Neuronal stem cell (in vitro differentiated cells): Measurements from ENCODE around the gene LDB2.

Experiments
- DNase-seq: peaks from one replicate; pipeline ENCODE4 v3.0.0-alpha.2; 2013; ENCODE audit warnings: low spot score
- H2AFZ ChIP-seq: one replicate; pipeline ENCODE4 v1.6.1; 2013; ENCODE audit warnings: mild to moderate bottlenecking, low read length, inconsistent platforms
- H2AK5ac ChIP-seq: 2 replicates; pipeline ENCODE4 v1.6.1; 2013; ENCODE audit warnings: low read depth, mild to moderate bottlenecking, inconsistent platforms, low read length, moderate library complexity, mixed read lengths
- H2BK120ac ChIP-seq: 2 replicates; pipeline ENCODE4 v1.6.1; 2013; ENCODE audit warnings: low read depth, mild to moderate bottlenecking, inconsistent platforms, low read length, moderate library complexity, mixed read lengths
- H2BK12ac ChIP-seq: one replicate; pipeline ENCODE4 v1.6.1; 2013; ENCODE audit warnings: low read length, inconsistent platforms
- H2BK15ac ChIP-seq: 2 replicates; pipeline ENCODE4 v1.6.1; 2013; ENCODE audit warnings: mild to moderate bottlenecking, low read length, inconsistent platforms, mixed read lengths
- H2BK5ac ChIP-seq: one replicate; pipeline ENCODE4 v1.6.1; 2013; ENCODE audit warnings: inconsistent platforms, mild to moderate bottlenecking, low read length, moderate library complexity
- H3K14ac ChIP-seq: one replicate; pipeline ENCODE4 v1.6.1; 2013; ENCODE audit warnings: low read length, inconsistent platforms
- H3K18ac ChIP-seq: 2 replicates; pipeline ENCODE4 v1.6.1; 2013; ENCODE audit warnings: low read length, inconsistent platforms
- H3K23ac ChIP-seq: 2 replicates; pipeline ENCODE4 v1.6.1; 2013; ENCODE audit warnings: low read depth, mild to moderate bottlenecking, mixed read lengths, low read length, inconsistent platforms; ENCODE audit not compliant: poor library complexity
- H3K27ac ChIP-seq: replicated peaks from 3 replicates; pipeline ENCODE4 v1.5.1; 2013; ENCODE audit warnings: low read length, inconsistent platforms
- H3K27me3 ChIP-seq, 3 experiments: 2 replicates each; pipeline ENCODE4 v1.6.1; 2013; ENCODE audit warnings: low read length in 3 of 3, mild to moderate bottlenecking in 2 of 3, inconsistent platforms in 1 of 3, low read depth in 1 of 3, mixed read lengths in 1 of 3, moderate library complexity in 1 of 3; ENCODE audit not compliant: control insufficient read depth in 3 of 3, insufficient read depth in 3 of 3
- H3K36me3 ChIP-seq, 2 donors: replicated peaks in 1 of 2; 2 replicates each; pipeline ENCODE4 v1.6.1; 2013; ENCODE audit warnings: low read length in 2 of 2; ENCODE audit not compliant: control insufficient read depth in 2 of 2, insufficient read depth in 2 of 2
- H3K4ac ChIP-seq: 2 replicates; pipeline ENCODE4 v1.6.1; 2013; ENCODE audit warnings: inconsistent platforms, mild to moderate bottlenecking, low read length, moderate library complexity
- H3K4me1 ChIP-seq, 2 donors: 1 replicate in 1 of 2; 2 replicates in 1 of 2; pipeline ENCODE4 v1.6.1; 2013; ENCODE audit warnings: low read length in 2 of 2, low read depth in 1 of 2; ENCODE audit not compliant: control insufficient read depth in 2 of 2, insufficient read depth in 1 of 2
- H3K4me2 ChIP-seq: one replicate; pipeline ENCODE4 v1.6.1; 2013; ENCODE audit warnings: mild to moderate bottlenecking, low read length, inconsistent platforms; ENCODE audit not compliant: insufficient read depth, poor library complexity, severe bottlenecking
- H3K4me3 ChIP-seq, 2 donors: 2 replicates each; pipeline ENCODE4 v1.5.1; 2013; ENCODE audit warnings: low read length in 2 of 2, mild to moderate bottlenecking in 2 of 2, inconsistent platforms in 1 of 2, moderate library complexity in 1 of 2
- H3K79me1 ChIP-seq: one replicate; pipeline ENCODE4 v1.6.1; 2013; ENCODE audit warnings: low read depth, mild to moderate bottlenecking, inconsistent platforms, low read length, moderate library complexity
- H3K9ac ChIP-seq: one replicate; pipeline ENCODE4 v1.6.1; 2013; ENCODE audit warnings: mild to moderate bottlenecking, low read depth, low read length, inconsistent platforms; ENCODE audit not compliant: poor library complexity
- H3K9me3 ChIP-seq, 2 donors: replicated peaks in 1 of 2; 2 replicates each; pipeline versions ENCODE3 to v1.6.1; 2013; ENCODE audit warnings: low read length in 2 of 2, mild to moderate bottlenecking in 2 of 2, inconsistent platforms in 1 of 2, low read depth in 1 of 2, mixed read lengths in 1 of 2, moderate library complexity in 1 of 2; ENCODE audit not compliant: control insufficient read depth in 2 of 2, insufficient read depth in 1 of 2
- H4K8ac ChIP-seq: one replicate; pipeline ENCODE4 v1.6.1; 2013; ENCODE audit warnings: low read depth, mild to moderate bottlenecking, inconsistent platforms, low read length, moderate library complexity
- H4K91ac ChIP-seq: one replicate; pipeline ENCODE4 v1.6.1; 2013; ENCODE audit warnings: low read length, low read depth, mild to moderate bottlenecking, inconsistent platforms; ENCODE audit not compliant: poor library complexity
- WGBS, 2 donors: extraction: QIAGEN DNeasy Blood & Tissue Kit; methylation state at CpG; one replicate each; pipeline ENCODE4 v1.1.7; 2013; ENCODE audit warnings: missing lambda C conversion rate in 2 of 2, mixed read lengths in 1 of 2; ENCODE audit not compliant: insufficient read length in 2 of 2, insufficient replicate concordance in 1 of 2; ENCODE audit errors: extremely low coverage in 2 of 2; 5-methylcytosine and 5-hydroxymethylcytosine counted together

LDB2 gene

DNA sequence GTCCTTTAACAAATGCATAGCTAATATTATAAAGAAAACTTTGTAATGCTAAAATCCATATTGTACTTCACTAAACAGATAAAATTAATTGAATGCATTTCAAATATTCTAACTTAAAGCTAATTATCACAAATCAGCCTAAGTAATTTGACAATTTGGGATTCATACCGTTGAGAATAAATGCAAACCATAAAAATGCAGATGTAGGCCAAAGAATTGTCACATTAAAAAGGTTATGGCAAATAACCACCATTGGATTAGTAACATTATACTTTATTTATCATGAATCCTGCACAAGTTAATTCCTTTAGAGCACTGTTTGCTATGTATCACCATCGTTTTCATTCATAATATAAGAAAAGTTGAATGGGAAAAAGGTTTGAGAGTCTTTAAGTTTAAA is 301.0 kb downstream of the LDB2 start:
- no CpG with 5 or more reads among the region's 2 CpGs for WGBS, 2 donors
- Histone ChIP-seq H3K4me3 (no peak overlapping the region), H2BK15ac (no peak overlapping the region), H2BK5ac (no peak overlapping the region), H3K4me2 (no peak overlapping the region), H4K91ac (no peak overlapping the region), H3K4me1 (peaks cover 4 to 17% of the 10 kb centered on the region in 2 donors), H4K8ac (no peak overlapping the region), H3K23ac (no peak overlapping the region), H3K27me3 (no peaks in the 10 kb centered on the region), H3K14ac (no peak overlapping the region), H2AK5ac (no peak overlapping the region), H3K4ac (no peak overlapping the region), H3K9me3 (no peaks in the 10 kb centered on the region), H2BK12ac (no peak overlapping the region), H3K9ac (no peak overlapping the region), H2AFZ (no peak overlapping the region), H3K79me1 (no peaks in the 10 kb centered on the region), H3K18ac (no peak overlapping the region), H2BK120ac (no peak overlapping the region), H3K27ac (no peak overlapping the region), H3K36me3 (no peaks in the 10 kb centered on the region)
- no peak for DNase-seq

DNA sequence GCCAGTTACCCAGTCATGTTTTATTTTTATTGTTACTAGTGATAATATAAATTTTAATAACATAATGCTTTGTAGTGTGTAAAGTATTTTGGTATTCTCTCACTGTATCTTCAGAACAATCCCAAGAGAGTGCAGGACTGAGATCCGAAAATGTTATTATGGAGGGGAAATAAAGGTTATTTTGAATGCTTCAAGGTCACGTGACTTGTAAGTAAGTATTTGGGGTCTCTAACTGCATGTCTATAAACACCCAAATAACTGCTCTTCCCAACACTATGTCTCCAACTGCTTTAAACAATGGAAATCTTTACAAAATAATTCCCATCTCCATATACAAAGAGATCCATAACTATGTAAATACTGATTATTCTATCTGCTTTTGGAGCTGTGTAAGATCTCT is 302.2 kb downstream of the LDB2 start:
- no peak overlapping the region for H2BK15ac ChIP-seq
- no peak overlapping the region for H3K9ac ChIP-seq
- no peak overlapping the region for H3K4me3 ChIP-seq
- no peak overlapping the region for H2BK12ac ChIP-seq
- H4K91ac ChIP-seq = no peak overlapping the region
- no peak overlapping the region for H3K14ac ChIP-seq
- peaks cover 8 to 25% of the 10 kb centered on the region in 2 donors for H3K4me1 ChIP-seq
- no peak overlapping the region for H2BK120ac ChIP-seq
- H3K23ac ChIP-seq = no peak overlapping the region
- H2AK5ac ChIP-seq = no peak overlapping the region
- no CpG with 5 or more reads among the region's 2 CpGs for WGBS, 2 donors
- H3K4ac ChIP-seq = no peak overlapping the region
- no peaks in the 10 kb centered on the region for H3K27me3 ChIP-seq
- H2BK5ac ChIP-seq = no peak overlapping the region
- no peak overlapping the region for H2AFZ ChIP-seq
- no peak overlapping the region for H3K4me2 ChIP-seq
- no peak overlapping the region for H3K18ac ChIP-seq
- no peaks in the 10 kb centered on the region for H3K9me3 ChIP-seq
- H3K27ac ChIP-seq = no peak overlapping the region
- H4K8ac ChIP-seq = no peak overlapping the region
- DNase-seq = no peak
- H3K36me3 ChIP-seq = no peaks in the 10 kb centered on the region
- no peaks in the 10 kb centered on the region for H3K79me1 ChIP-seq

DNA sequence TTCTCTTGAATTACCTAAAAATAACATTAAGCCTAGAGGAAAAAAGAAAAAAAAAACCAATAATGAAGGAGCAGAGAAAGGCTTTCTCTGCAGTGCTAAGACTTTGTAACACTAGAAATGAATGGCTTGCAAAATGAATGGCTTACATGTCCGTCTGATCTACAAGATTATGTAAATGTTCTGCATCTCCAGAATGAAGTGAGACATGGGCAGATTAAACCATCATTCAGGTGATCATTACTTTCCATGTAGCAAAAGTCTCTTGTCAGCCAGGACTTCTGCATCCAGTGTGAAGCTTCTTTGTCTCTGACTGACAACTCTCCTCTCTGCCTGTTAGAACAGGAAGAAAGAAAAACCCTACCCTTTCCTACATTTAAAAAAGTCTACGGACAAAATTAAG is 304.3 kb downstream of the LDB2 start:
- Histone ChIP-seq H3K9me3 (no peaks in the 10 kb centered on the region), H3K4me2 (no peak overlapping the region), H2AK5ac (no peak overlapping the region), H3K9ac (no peak overlapping the region), H2BK12ac (no peak overlapping the region), H2BK15ac (no peak overlapping the region), H3K4ac (no peak overlapping the region), H3K27me3 (no peaks in the 10 kb centered on the region), H3K18ac (no peak overlapping the region), H4K8ac (no peak overlapping the region), H3K79me1 (no peaks in the 10 kb centered on the region), H2AFZ (no peak overlapping the region), H2BK120ac (no peak overlapping the region), H3K14ac (no peak overlapping the region), H4K91ac (no peak overlapping the region), H3K27ac (no peak overlapping the region), H3K4me3 (no peak overlapping the region), H2BK5ac (no peak overlapping the region), H3K4me1 (peaks cover 11 to 33% of the 10 kb centered on the region in 2 donors), H3K23ac (no peak overlapping the region), H3K36me3 (no peaks in the 10 kb centered on the region)
- no CpG with 5 or more reads among the region's 2 CpGs for WGBS, 2 donors
- DNase-seq = no peak

DNA sequence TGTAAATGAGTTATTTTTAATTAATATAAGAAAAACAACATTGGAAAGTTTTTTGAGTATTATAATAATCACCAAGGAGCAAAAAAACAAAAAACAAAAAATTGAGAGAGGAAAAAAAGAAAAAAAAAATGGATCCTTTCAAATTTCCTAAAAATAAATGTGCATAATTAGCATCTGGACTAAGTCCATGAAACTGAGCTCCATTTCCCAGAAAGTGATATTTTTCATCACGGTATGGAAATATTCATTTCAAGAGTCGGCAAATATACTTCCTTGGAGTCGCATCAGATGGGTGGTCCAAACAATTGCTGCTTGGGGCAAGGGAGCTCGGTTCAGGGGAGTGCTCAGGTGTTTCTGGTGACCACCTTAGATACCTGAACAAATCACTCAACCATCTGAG is 305.1 kb downstream of the LDB2 start:
- H3K4me2 ChIP-seq = no peak overlapping the region
- no peak overlapping the region for H2BK5ac ChIP-seq
- H3K79me1 ChIP-seq = no peaks in the 10 kb centered on the region
- H4K91ac ChIP-seq = no peak overlapping the region
- no peak overlapping the region for H3K23ac ChIP-seq
- peaks cover 11 to 26% of the 10 kb centered on the region in 2 donors for H3K4me1 ChIP-seq
- no peaks in the 10 kb centered on the region for H3K27me3 ChIP-seq
- H3K9me3 ChIP-seq = no peaks in the 10 kb centered on the region
- H3K36me3 ChIP-seq = no peaks in the 10 kb centered on the region
- H2AK5ac ChIP-seq = no peak overlapping the region
- H4K8ac ChIP-seq = no peak overlapping the region
- H3K18ac ChIP-seq = no peak overlapping the region
- H3K14ac ChIP-seq = no peak overlapping the region
- no peak overlapping the region for H3K4ac ChIP-seq
- WGBS, 2 donors = no CpG with 5 or more reads among the region's 4 CpGs
- no peak overlapping the region for H2BK120ac ChIP-seq
- no peak overlapping the region for H2AFZ ChIP-seq
- no peak overlapping the region for H3K4me3 ChIP-seq
- no peak for DNase-seq
- H3K9ac ChIP-seq = no peak overlapping the region
- no peak overlapping the region for H2BK12ac ChIP-seq
- no peak overlapping the region for H2BK15ac ChIP-seq
- no peak overlapping the region for H3K27ac ChIP-seq
